HEK293 (cell line): ENCODE data around the gene PPDPF.
A peak's percentile ranks its signal among the peaks of the same experiment; 100 is the strongest.

ENCODE experiments used
- CTCF ChIA-PET: fragments of 350-600 bp; formaldehyde crosslinking; extraction: SDS; loops from one replicate; lab custom pipeline; 2021; ENCODE audit warnings: antibody characterized with exemption; lab: Yijun Ruan, JAX
- POLR2A ChIA-PET: fragments of 300-600 bp; formaldehyde crosslinking; extraction: SDS; loops from one replicate; lab custom pipeline; 2020; ENCODE audit warnings: antibody characterized with exemption, inconsistent platforms; lab: Yijun Ruan, JAX
- H3K27ac ChIP-seq: fragments of 200-500 bp; sonication (Bioruptor generic); 2 replicates; pipeline ENCODE4 v1.5.1; 2014; ENCODE audit warnings: low read depth, low read length, control low read depth, inconsistent platforms; ENCODE audit errors: extremely low read depth
- H3K36me3 ChIP-seq, 2 experiments: fragments of 200-500 bp in 1 of 2; sonication (Bioruptor generic) in 1 of 2; 1 replicate in 1 of 2; 2 replicates in 1 of 2; pipeline ENCODE4 v1.5.1; 2014 to 2017; ENCODE audit warnings: inconsistent platforms in 2 of 2, low read length in 2 of 2; ENCODE audit not compliant: control insufficient read depth in 2 of 2, insufficient read depth in 1 of 2
- H3K4me1 ChIP-seq: fragments of 200-500 bp; sonication (Bioruptor generic); 2 replicates; pipeline ENCODE4 v1.5.1; 2014; ENCODE audit warnings: mild to moderate bottlenecking, low read length, inconsistent platforms; ENCODE audit not compliant: control insufficient read depth, insufficient read depth
- H3K4me3 ChIP-seq: 2 replicates; pipeline ENCODE4 v1.5.1; 2011; ENCODE audit warnings: low read depth, mild to moderate bottlenecking, control low read depth, low read length, moderate library complexity
- H3K9me3 ChIP-seq: fragments of 200-500 bp; sonication (Bioruptor generic); 2 replicates; pipeline ENCODE4 v1.5.1; 2014; ENCODE audit warnings: low read depth, low read length, inconsistent platforms; ENCODE audit not compliant: control insufficient read depth, insufficient read depth
- EGR2 ChIP-seq: fragments of 450-650 bp; formaldehyde crosslinking; IDR thresholded peaks from 2 replicates; pipeline ENCODE4 v1.5.1; 2016; ENCODE audit warnings: low read depth, missing biosample characterization, missing genetic modification characterization
- GLIS1 ChIP-seq: fragments of 450-650 bp; formaldehyde crosslinking; IDR thresholded peaks from 2 replicates; pipeline ENCODE4 v1.5.1; 2016; ENCODE audit warnings: missing biosample characterization, missing genetic modification characterization
- HIC1 ChIP-seq: fragments of 450-650 bp; formaldehyde crosslinking; IDR thresholded peaks from 2 replicates; pipeline ENCODE4 v1.5.1; 2016; ENCODE audit warnings: missing biosample characterization, missing genetic modification characterization
- KLF8 ChIP-seq: fragments of 450-650 bp; formaldehyde crosslinking; IDR thresholded peaks from 2 replicates; pipeline ENCODE4 v1.5.1; 2016; ENCODE audit warnings: missing biosample characterization, missing genetic modification characterization
- REPIN1 ChIP-seq: fragments of 450-650 bp; formaldehyde crosslinking; IDR thresholded peaks from 2 replicates; pipeline ENCODE4 v1.5.1; 2017; ENCODE audit warnings: missing biosample characterization, missing genetic modification characterization, low read depth
- SP3 ChIP-seq: fragments of 450-650 bp; formaldehyde crosslinking; IDR thresholded peaks from 2 replicates; pipeline ENCODE4 v1.5.1; 2016; ENCODE audit warnings: missing biosample characterization, missing genetic modification characterization
- ZBTB1 ChIP-seq: fragments of 450-650 bp; formaldehyde crosslinking; IDR thresholded peaks from 2 replicates; pipeline ENCODE4 v1.5.1; 2016; ENCODE audit warnings: missing biosample characterization, missing genetic modification characterization
- ZBTB17 ChIP-seq: fragments of 450-650 bp; formaldehyde crosslinking; IDR thresholded peaks from 2 replicates; pipeline ENCODE4 v1.5.1; 2016; ENCODE audit warnings: missing biosample characterization, missing genetic modification characterization
- ZFHX2 ChIP-seq: fragments of 450-650 bp; formaldehyde crosslinking; conservative IDR thresholded peaks from 2 replicates; pipeline ENCODE4 v1.5.1; 2016; ENCODE audit warnings: missing biosample characterization, missing genetic modification characterization
- ZIC2 ChIP-seq: fragments of 450-650 bp; formaldehyde crosslinking; IDR thresholded peaks from 2 replicates; pipeline ENCODE4 v1.5.1; 2016; ENCODE audit warnings: missing biosample characterization, missing genetic modification characterization
- ZNF10 ChIP-seq: fragments of 450-650 bp; formaldehyde crosslinking; IDR thresholded peaks from 2 replicates; pipeline ENCODE4 v1.5.1; 2017; ENCODE audit warnings: missing biosample characterization, missing genetic modification characterization
- ZNF24 ChIP-seq: fragments of 450-650 bp; formaldehyde crosslinking; IDR thresholded peaks from 2 replicates; pipeline ENCODE4 v1.5.1; 2016; ENCODE audit warnings: missing biosample characterization, missing genetic modification characterization
- ZNF266 ChIP-seq: fragments of 450-650 bp; formaldehyde crosslinking; IDR thresholded peaks from 2 replicates; pipeline ENCODE4 v1.5.1; 2016; ENCODE audit warnings: missing biosample characterization, missing genetic modification characterization, low read depth
- ZNF366 ChIP-seq: fragments of 450-650 bp; formaldehyde crosslinking; conservative IDR thresholded peaks from 2 replicates; pipeline ENCODE4 v1.5.1; 2016; ENCODE audit warnings: missing biosample characterization, missing genetic modification characterization
- ZNF416 ChIP-seq: fragments of 450-650 bp; formaldehyde crosslinking; IDR thresholded peaks from 2 replicates; pipeline ENCODE4 v1.5.1; 2016; ENCODE audit warnings: missing biosample characterization, missing genetic modification characterization
- ZNF473 ChIP-seq: fragments of 450-650 bp; formaldehyde crosslinking; IDR thresholded peaks from 2 replicates; pipeline ENCODE4 v1.5.1; 2017; ENCODE audit warnings: missing biosample characterization, missing genetic modification characterization
- ZNF488 ChIP-seq: fragments of 450-650 bp; formaldehyde crosslinking; IDR thresholded peaks from 2 replicates; pipeline ENCODE4 v1.5.1; 2016; ENCODE audit warnings: missing biosample characterization, missing genetic modification characterization
- ZNF560 ChIP-seq: fragments of 450-650 bp; formaldehyde crosslinking; IDR thresholded peaks from 2 replicates; pipeline ENCODE4 v1.5.1; 2017; ENCODE audit warnings: missing biosample characterization, missing genetic modification characterization, borderline replicate concordance
- ZNF596 ChIP-seq: fragments of 450-650 bp; IDR thresholded peaks from 2 replicates; pipeline ENCODE4 v1.5.0; 2018; ENCODE audit warnings: missing biosample characterization, mild to moderate bottlenecking, missing genetic modification characterization, moderate library complexity
- ZNF624 ChIP-seq: fragments of 450-650 bp; formaldehyde crosslinking; IDR thresholded peaks from 2 replicates; pipeline ENCODE4 v1.5.1; 2017; ENCODE audit warnings: missing biosample characterization, missing genetic modification characterization
- ZNF626 ChIP-seq: fragments of 450-650 bp; sonication (Bioruptor Pico); formaldehyde crosslinking; IDR thresholded peaks from 2 replicates; pipeline ENCODE4 v1.5.1; 2018; ENCODE audit warnings: missing biosample characterization, missing genetic modification characterization, inconsistent platforms
- ZNF654 ChIP-seq: fragments of 450-650 bp; formaldehyde crosslinking; IDR thresholded peaks from 2 replicates; pipeline ENCODE4 v1.5.1; 2016; ENCODE audit warnings: low read depth, missing biosample characterization, missing genetic modification characterization
- ZNF830 ChIP-seq: fragments of 450-650 bp; IDR thresholded peaks from 2 replicates; pipeline ENCODE4 v1.5.0; 2018; ENCODE audit warnings: missing biosample characterization, missing genetic modification characterization, low read depth, mild to moderate bottlenecking, moderate library complexity
- ZSCAN16 ChIP-seq: fragments of 450-650 bp; formaldehyde crosslinking; IDR thresholded peaks from 2 replicates; pipeline ENCODE4 v1.5.1; 2016; ENCODE audit warnings: missing biosample characterization, missing genetic modification characterization
- ZSCAN23 ChIP-seq: fragments of 450-650 bp; formaldehyde crosslinking; IDR thresholded peaks from 2 replicates; pipeline ENCODE4 v1.5.1; 2016; ENCODE audit warnings: missing biosample characterization, missing genetic modification characterization
- ZSCAN30 ChIP-seq: fragments of 450-650 bp; IDR thresholded peaks from 2 replicates; pipeline ENCODE4 v1.5.1; 2018; ENCODE audit warnings: missing biosample characterization, mild to moderate bottlenecking, missing genetic modification characterization, moderate library complexity
- TF ChIP-seq, protein P1 (sequence below): fragments of 450-650 bp; formaldehyde crosslinking; IDR thresholded peaks from 2 replicates; pipeline ENCODE4 v1.5.1; 2016; ENCODE audit warnings: missing biosample characterization, missing genetic modification characterization
- TF ChIP-seq, protein P2 (sequence below): fragments of 450-650 bp; formaldehyde crosslinking; IDR thresholded peaks from 2 replicates; pipeline ENCODE4 v1.5.1; 2017; ENCODE audit warnings: missing biosample characterization, mild to moderate bottlenecking, missing genetic modification characterization, moderate library complexity

PPDPF gene

GRCh38 chr20:63542696-63543095 is 22.1 kb downstream of the PPDPF start:
- TF ChIP-seq ZNF626 (tag by site-specific recombination) (no peak), ZFHX2 (tag by site-specific recombination) (0 out of 2 replicates have a peak, but pooled peaks have one; percentile 16)
- no peaks in the 10 kb centered on the region for H3K4me1 ChIP-seq
- H3K9me3 ChIP-seq: no peaks in the 10 kb centered on the region
- H3K36me3 ChIP-seq: no peaks in the 10 kb centered on the region
- H3K27ac ChIP-seq: no peak overlapping the region
- CTCF ChIA-PET: interaction anchor here (1.4 kb wide), 1 partner anchor 101 kb away, joined by 3 read pairs; no protein-coding TSS in a partner anchor
- POLR2A ChIA-PET: no interaction called here
- H3K4me3 ChIP-seq: no peak overlapping the region

DNA sequence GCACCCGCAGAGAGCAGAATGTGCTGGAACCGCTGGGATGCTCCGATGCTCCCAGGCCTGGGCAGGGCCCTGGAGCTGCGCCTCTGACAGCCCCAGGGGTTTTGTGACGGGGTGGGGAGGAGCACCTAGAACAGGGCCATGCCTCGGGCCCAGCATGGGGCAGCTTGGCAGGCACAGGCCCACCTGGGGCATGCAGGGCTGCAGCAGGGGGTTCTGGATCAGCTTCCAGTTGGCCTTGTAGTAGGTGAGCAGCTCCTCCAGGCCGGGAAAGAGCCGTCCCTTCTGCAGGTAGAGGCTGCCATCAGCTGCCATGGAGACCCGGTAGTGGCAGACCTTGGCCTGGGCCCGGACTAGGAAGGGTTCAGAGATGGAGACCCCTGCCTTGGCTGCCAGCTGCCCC is 22.6 kb downstream of the PPDPF start:
- CTCF ChIA-PET: interaction anchor here (1.4 kb wide), 1 partner anchor 101 kb away, joined by 3 read pairs; no protein-coding TSS in a partner anchor
- H3K4me3 ChIP-seq: no peak overlapping the region
- H3K4me1 ChIP-seq: no peaks in the 10 kb centered on the region
- POLR2A ChIA-PET: no interaction called here
- H3K36me3 ChIP-seq: no peaks in the 10 kb centered on the region
- no peaks in the 10 kb centered on the region for H3K9me3 ChIP-seq
- TF ChIP-seq ZNF416 (no peak), SP3 (no peak), ZIC2 (tag by site-specific recombination) (peak; percentile 93), GLIS1 (tag by site-specific recombination) (peak; percentile 59)
- TF ChIP-seq, protein P1, sequence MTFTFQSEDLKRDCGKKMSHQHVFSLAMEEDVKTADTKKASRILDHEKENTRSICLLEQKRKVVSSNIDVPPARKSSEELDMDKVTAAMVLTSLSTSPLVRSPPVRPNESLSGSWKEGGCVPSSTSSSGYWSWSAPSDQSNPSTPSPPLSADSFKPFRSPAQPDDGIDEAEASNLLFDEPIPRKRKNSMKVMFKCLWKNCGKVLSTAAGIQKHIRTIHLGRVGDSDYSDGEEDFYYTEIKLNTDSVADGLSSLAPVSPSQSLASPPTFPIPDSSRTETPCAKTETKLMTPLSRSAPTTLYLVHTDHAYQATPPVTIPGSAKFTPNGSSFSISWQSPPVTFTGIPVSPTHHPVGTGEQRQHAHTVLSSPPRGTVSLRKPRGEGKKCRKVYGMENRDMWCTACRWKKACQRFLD (tag by site-specific recombination): no peak
- H3K27ac ChIP-seq: no peak overlapping the region

DNA sequence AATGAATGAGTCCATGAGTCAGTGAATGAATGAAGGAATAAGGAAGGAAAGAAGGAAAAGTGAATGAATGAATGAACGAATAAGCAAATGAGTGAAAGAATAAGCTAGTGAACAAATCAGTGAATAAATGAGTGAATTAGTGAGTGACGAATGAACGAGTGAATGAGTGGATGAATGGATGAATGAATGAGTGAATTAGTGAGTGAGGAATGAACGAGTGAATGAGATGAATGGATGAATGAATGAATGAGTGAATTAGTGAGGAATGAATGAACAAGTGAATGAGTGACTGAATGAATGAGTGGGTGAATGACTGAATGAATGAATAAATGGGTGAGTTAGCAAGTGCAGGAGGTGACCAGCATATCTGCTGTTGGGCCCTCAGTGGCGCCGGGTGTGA is 23.2 kb downstream of the PPDPF start:
- no peaks in the 10 kb centered on the region for H3K36me3 ChIP-seq
- ChIA-PET POLR2A (no interaction called here), CTCF (interaction anchor here (1.4 kb wide), 1 partner anchor 102 kb away, joined by 3 read pairs; no protein-coding TSS in a partner anchor)
- no peak overlapping the region for H3K27ac ChIP-seq
- TF ChIP-seq ZBTB1 (tag by site-specific recombination): no peak
- no peak for TF ChIP-seq ZSCAN30 (tag by site-specific recombination)
- TF ChIP-seq ZNF624: no peak
- no peak for TF ChIP-seq ZBTB17 (tag by site-specific recombination)
- TF ChIP-seq ZNF473: no peak
- TF ChIP-seq HIC1 (tag by site-specific recombination): no peak
- TF ChIP-seq KLF8 (tag by site-specific recombination): no peak
- no peak for TF ChIP-seq ZNF830
- TF ChIP-seq ZSCAN23 (tag by site-specific recombination): no peak
- TF ChIP-seq ZNF596 (tag by site-specific recombination): no peak
- no peak for TF ChIP-seq ZNF560
- TF ChIP-seq, protein P2, sequence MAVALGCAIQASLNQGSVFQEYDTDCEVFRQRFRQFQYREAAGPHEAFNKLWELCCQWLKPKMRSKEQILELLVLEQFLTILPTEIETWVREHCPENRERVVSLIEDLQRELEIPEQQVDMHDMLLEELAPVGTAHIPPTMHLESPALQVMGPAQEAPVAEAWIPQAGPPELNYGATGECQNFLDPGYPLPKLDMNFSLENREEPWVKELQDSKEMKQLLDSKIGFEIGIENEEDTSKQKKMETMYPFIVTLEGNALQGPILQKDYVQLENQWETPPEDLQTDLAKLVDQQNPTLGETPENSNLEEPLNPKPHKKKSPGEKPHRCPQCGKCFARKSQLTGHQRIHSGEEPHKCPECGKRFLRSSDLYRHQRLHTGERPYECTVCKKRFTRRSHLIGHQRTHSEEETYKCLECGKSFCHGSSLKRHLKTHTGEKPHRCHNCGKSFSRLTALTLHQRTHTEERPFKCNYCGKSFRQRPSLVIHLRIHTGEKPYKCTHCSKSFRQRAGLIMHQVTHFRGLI: no peak
- no peak for TF ChIP-seq EGR2
- no peak for TF ChIP-seq ZNF416
- TF ChIP-seq REPIN1 (tag by site-specific recombination): no peak
- peak; percentile 100 for TF ChIP-seq ZNF24 (tag by site-specific recombination)
- TF ChIP-seq ZNF10 (tag by site-specific recombination): no peak
- no peak for TF ChIP-seq ZNF266 (tag by site-specific recombination)
- TF ChIP-seq ZNF366 (tag by site-specific recombination): peak; percentile 98
- peak; percentile 56; the same call in 1 of the 2 replicates for TF ChIP-seq ZSCAN16 (tag by site-specific recombination)
- no peak for TF ChIP-seq ZNF654 (tag by site-specific recombination)
- no peak for TF ChIP-seq ZNF488
- H3K4me3 ChIP-seq: no peak overlapping the region
- H3K9me3 ChIP-seq: no peaks in the 10 kb centered on the region
- H3K4me1 ChIP-seq: no peaks in the 10 kb centered on the region
